ENCODE results near the gene LRRC10B. TPM values are rescaled to one million over a fixed set of nuclear protein-coding genes. Genes with fewer than 3 reads are reported as not detected.

The LRRC10B gene
- total and polyA plus RNA-seq, 2 of the 8 experiments (the other 6 are each of a cell fraction or from before 2014, with no cell fraction given): 0.47 to 0.71 TPM

DNA sequence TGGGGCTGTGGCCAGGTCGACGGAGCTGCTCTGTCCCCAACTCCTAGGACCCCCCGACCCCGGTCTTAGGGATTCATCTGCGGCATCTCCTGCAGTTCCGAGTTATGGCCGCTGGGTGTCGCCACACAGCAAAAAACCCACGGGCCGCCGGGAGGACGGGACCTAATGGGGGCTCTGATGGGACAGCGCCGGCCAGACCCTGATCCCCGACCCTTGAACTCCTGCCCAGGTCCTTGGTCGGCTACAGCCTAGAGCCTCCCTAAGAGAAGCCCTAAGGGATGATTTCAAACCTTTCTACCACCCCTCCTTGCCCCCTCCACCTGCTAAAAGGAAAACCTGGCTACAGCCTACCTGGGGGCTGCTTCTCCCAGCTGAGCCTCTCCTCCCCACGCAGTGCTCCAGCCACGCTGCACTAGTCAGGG lies 30.8 kb upstream of the LRRC10B start:
- no peak overlapping the region for H4K91ac ChIP-seq (replicated peaks; ENCODE audit: insufficient read length, low read length)
- H3K23me2 ChIP-seq (ENCODE audit: low read depth, low read length): no peaks in the 10 kb centered on the region
- H4K5ac ChIP-seq (ENCODE audit: insufficient read length, low read depth, low read length): no peak overlapping the region
- no peak overlapping the region for H3K14ac ChIP-seq (ENCODE audit: insufficient read length)
- DNase-seq (ENCODE audit: low read depth in 1 of 2, low spot score in 2 of 2) (peak; percentile 47 to 94), FAIRE-seq (peak; percentile 45)
- H3K4ac ChIP-seq (replicated peaks; ENCODE audit: insufficient read length, low read depth, low read length): peak overlapping the region; percentile 63
- WGBS, 2 experiments (ENCODE audit: extremely low coverage in 1 of 2, insufficient coverage in 1 of 2, insufficient read length in 1 of 2, insufficient replicate concordance in 2 of 2, low coverage in 1 of 2, low lambda C conversion rate in 2 of 2, missing lambda C conversion rate in 1 of 2): 14% methylated on average over 18 of the region's 18 CpGs; no CpG with 5 or more reads in 1 of the 2 experiments
- no peak overlapping the region for H2BK5ac ChIP-seq (ENCODE audit: low read depth, low read length)
- POLR2A ChIA-PET (ENCODE audit: partially characterized antibody): interaction anchor here (1.2 to 2.8 kb wide), 8 partner anchors 8 to 161 kb away, joined by 3 to 9 read pairs (median 4); partner anchors contain the start of genes CPSF7, LRRC10B and SDHAF2
- H3K27me3 ChIP-seq (replicated peaks in 1 of 4; ENCODE audit: control insufficient read depth in 3 of 4, extremely low read depth in 1 of 4, insufficient read depth in 3 of 4, low read length in 3 of 4): no peaks in the 10 kb centered on the region
- TF ChIP-seq SP4 (IDR thresholded peaks at IDR 0.05; ENCODE audit: low read length) (no peak), RAD21 (IDR thresholded peaks at IDR 0.05 in 1 of 2, conservative IDR thresholded peaks at IDR 0.05 in 1 of 2; ENCODE audit: low read depth in 2 of 2, low read length in 2 of 2) (peak; percentile 94 to 96), TCF12 (IDR thresholded peaks at IDR 0.05; ENCODE audit: low read depth, low read length) (no peak), GABPA (IDR thresholded peaks at IDR 0.05; ENCODE audit: borderline replicate concordance, insufficient read depth, low read length) (0 out of 2 replicates have a peak, but pooled peaks have one; percentile 50), SRF (IDR thresholded peaks at IDR 0.05; ENCODE audit: low read depth, low read length) (no peak), SIN3A (conservative IDR thresholded peaks at IDR 0.05 in 1 of 2, IDR thresholded peaks at IDR 0.05 in 1 of 2; ENCODE audit: low read depth in 1 of 2, low read length in 2 of 2) (no peak), YY1 (IDR thresholded peaks at IDR 0.05; ENCODE audit: low read depth, low read length) (no peak; the same call in 1 of the 2 replicates)
- TF ChIP-seq, protein P1, sequence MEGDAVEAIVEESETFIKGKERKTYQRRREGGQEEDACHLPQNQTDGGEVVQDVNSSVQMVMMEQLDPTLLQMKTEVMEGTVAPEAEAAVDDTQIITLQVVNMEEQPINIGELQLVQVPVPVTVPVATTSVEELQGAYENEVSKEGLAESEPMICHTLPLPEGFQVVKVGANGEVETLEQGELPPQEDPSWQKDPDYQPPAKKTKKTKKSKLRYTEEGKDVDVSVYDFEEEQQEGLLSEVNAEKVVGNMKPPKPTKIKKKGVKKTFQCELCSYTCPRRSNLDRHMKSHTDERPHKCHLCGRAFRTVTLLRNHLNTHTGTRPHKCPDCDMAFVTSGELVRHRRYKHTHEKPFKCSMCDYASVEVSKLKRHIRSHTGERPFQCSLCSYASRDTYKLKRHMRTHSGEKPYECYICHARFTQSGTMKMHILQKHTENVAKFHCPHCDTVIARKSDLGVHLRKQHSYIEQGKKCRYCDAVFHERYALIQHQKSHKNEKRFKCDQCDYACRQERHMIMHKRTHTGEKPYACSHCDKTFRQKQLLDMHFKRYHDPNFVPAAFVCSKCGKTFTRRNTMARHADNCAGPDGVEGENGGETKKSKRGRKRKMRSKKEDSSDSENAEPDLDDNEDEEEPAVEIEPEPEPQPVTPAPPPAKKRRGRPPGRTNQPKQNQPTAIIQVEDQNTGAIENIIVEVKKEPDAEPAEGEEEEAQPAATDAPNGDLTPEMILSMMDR (IDR thresholded peaks at IDR 0.05; ENCODE audit: control extremely low read depth in 1 of 3, insufficient read depth in 1 of 3, low read depth in 1 of 3, low read length in 3 of 3): peak; percentile 78 to 97 (median 89)
- H3K9ac ChIP-seq (replicated peaks in 1 of 4; ENCODE audit: extremely low read depth in 1 of 4, low read depth in 3 of 4, low read length in 3 of 4): no peak overlapping the region; a peak in 1 of 7 replicates
- H2BK12ac ChIP-seq (ENCODE audit: low read depth, low read length): peak overlapping the region; percentile 76; the same call in 1 of the 2 replicates
- H3K56ac ChIP-seq (replicated peaks; ENCODE audit: insufficient read length, low read depth, low read length): no peak overlapping the region
- H2BK15ac ChIP-seq (ENCODE audit: low read length): 0 out of 2 replicates have a peak overlapping the region, but pooled peaks have one; percentile 72
- H4K20me1 ChIP-seq (replicated peaks in 1 of 2; ENCODE audit: control insufficient read depth in 1 of 2, insufficient read depth in 2 of 2, low read length in 2 of 2): peaks cover 0 to 2% of the 10 kb centered on the region in 2 experiments
- H3K4me3 ChIP-seq (ENCODE audit: extremely low read depth in 1 of 4, insufficient read depth in 2 of 4, low read depth in 3 of 4, low read length in 4 of 4): no peak overlapping the region
- H3K36me3 ChIP-seq (ENCODE audit: control insufficient read depth in 2 of 4, insufficient read depth in 4 of 4, low read length in 3 of 4): no peaks in the 10 kb centered on the region
- no peak overlapping the region; the same call in 1 of the 2 replicates for H2AFZ ChIP-seq (ENCODE audit: low read length)
- no peaks in the 10 kb centered on the region for H3K9me3 ChIP-seq (ENCODE audit: insufficient read depth in 2 of 2, low read depth in 1 of 2, low read length in 1 of 2)
- H3K18ac ChIP-seq (ENCODE audit: extremely low read depth, low read length): no peak overlapping the region
- H2BK20ac ChIP-seq (ENCODE audit: low read length): no peak overlapping the region
- H2AK5ac ChIP-seq (ENCODE audit: low read depth, low read length): no peak overlapping the region
- no peaks in the 10 kb centered on the region for H3K79me1 ChIP-seq (ENCODE audit: low read depth, low read length)
- H3K23ac ChIP-seq (ENCODE audit: insufficient read length): no peak overlapping the region
- CTCF ChIA-PET (ENCODE audit: partially characterized antibody): interaction anchor here (0.5 to 57.8 kb wide), 34 partner anchors 10 to 1725 kb away, joined by 3 to 2106 read pairs (median 5); partner anchors contain the start of gene LRRC10B
- no peak overlapping the region for H2BK120ac ChIP-seq (replicated peaks; ENCODE audit: low read depth, low read length)
- H3K4me1 ChIP-seq (replicated peaks in 1 of 4; ENCODE audit: control insufficient read depth in 3 of 4, insufficient read depth in 4 of 4, low read length in 3 of 4): peaks cover 0 to 16% (median 8%) of the 10 kb centered on the region in 4 experiments; a peak in 5 of 7 replicates
- no peak overlapping the region for H4K8ac ChIP-seq (ENCODE audit: extremely low read depth, insufficient read depth, low read length)
- peak overlapping the region in 1 of 2 experiments; percentile 52; a peak in 2 of 4 replicates for H3K4me2 ChIP-seq (ENCODE audit: insufficient read depth in 1 of 2, low read depth in 2 of 2, low read length in 2 of 2)
- H3K79me2 ChIP-seq (ENCODE audit: control insufficient read depth in 1 of 2, insufficient read depth in 2 of 2, low read length in 2 of 2): no peaks in the 10 kb centered on the region
- H3K27ac ChIP-seq (ENCODE audit: low read depth, low read length): no peak overlapping the region
